HG03095 (cell line): ENCODE results near the gene CLDN11.

ENCODE experiments used
- ATAC-seq: cut with Tn5 transposase; IDR thresholded peaks from one replicate; pipeline ENCODE4 v1.9.1; 2021; ENCODE audit warnings: moderate library complexity; ENCODE audit not compliant: unreplicated experiment

Gene CLDN11

GRCh38 chr3:170418422-170419398 lies at the start of gene CLDN11:
Gene CLDN11 (plus strand): TSS chr3:170418868. CDS start chr3:170419067, 199 bp downstream.
- no peak for ATAC-seq

GRCh38 chr3:170368921-170369320 lies 49.7 kb upstream of the CLDN11 start:
- ATAC-seq, result no peak

- no peak for ATAC-seq
Observed at GRCh38 chr3:170372190-170372879, 46.3 kb upstream of the CLDN11 start.

- ATAC-seq, result no peak
Observed at GRCh38 chr3:170383567-170383966, 35.1 kb upstream of the CLDN11 start.

GRCh38 chr3:170386468-170386867 lies 32.2 kb upstream of the CLDN11 start:
- ATAC-seq, result no peak

- ATAC-seq, result no peak
Observed at GRCh38 chr3:170387950-170388349, 30.7 kb upstream of the CLDN11 start.

- no peak for ATAC-seq
Observed at GRCh38 chr3:170391108-170391507, 27.6 kb upstream of the CLDN11 start.

- no peak for ATAC-seq
Observed at GRCh38 chr3:170397685-170398084, 21.0 kb upstream of the CLDN11 start.

- ATAC-seq, result no peak
Observed at GRCh38 chr3:170405101-170405500, 13.6 kb upstream of the CLDN11 start.

GRCh38 chr3:170410428-170411029 lies 8.1 kb upstream of the CLDN11 start:
- ATAC-seq, result no peak

GRCh38 chr3:170413291-170413690 lies 5.4 kb upstream of the CLDN11 start:
- no peak for ATAC-seq

- ATAC-seq, result no peak
Observed at GRCh38 chr3:170414202-170414663, 4.4 kb upstream of the CLDN11 start.

- ATAC-seq, result no peak
Observed at GRCh38 chr3:170417090-170417489, 1.6 kb upstream of the CLDN11 start.

- no peak for ATAC-seq
Observed at GRCh38 chr3:170419557-170420087, 954 bp downstream of the CLDN11 start.

GRCh38 chr3:170420307-170420821 lies 1.7 kb downstream of the CLDN11 start:
- ATAC-seq, result no peak

- no peak for ATAC-seq
Observed at GRCh38 chr3:170421111-170421641, 2.5 kb downstream of the CLDN11 start.

- ATAC-seq, result no peak
Observed at GRCh38 chr3:170421758-170422157, 3.1 kb downstream of the CLDN11 start.

GRCh38 chr3:170423001-170423615 lies 4.4 kb downstream of the CLDN11 start:
- ATAC-seq, result no peak

- no peak for ATAC-seq
Observed at GRCh38 chr3:170424879-170425278, 6.2 kb downstream of the CLDN11 start.
